Measurements from ENCODE around the gene PPFIA4.

Gene PPFIA4

GRCh38 chr1:203069030-203069747 lies 42.9 kb downstream of the PPFIA4 start:
- Histone ChIP-seq H3K27ac (no peak overlapping the region), H3K36me3 (peaks cover 86% of the 10 kb centered on the region), H3K27me3 (ENCODE audit: insufficient read depth, low read depth, severe bottlenecking) (no peaks in the 10 kb centered on the region), H3K4me3 (ENCODE audit: low read depth, low read length) (no peak overlapping the region), H3K9me3 (ENCODE audit: severe bottlenecking) (no peaks in the 10 kb centered on the region)
- no peak for TF ChIP-seq CTCF (IDR thresholded peaks at IDR 0.05; ENCODE audit: low read depth, low read length)
- no peak for DNase-seq

- no peak for TF ChIP-seq CTCF (IDR thresholded peaks at IDR 0.05; ENCODE audit: low read depth, low read length)
- no peak overlapping the region for H3K4me3 ChIP-seq (ENCODE audit: low read depth, low read length)
- H3K27ac ChIP-seq = no peak overlapping the region
- peaks cover 84% of the 10 kb centered on the region for H3K36me3 ChIP-seq
- H3K27me3 ChIP-seq (ENCODE audit: insufficient read depth, low read depth, severe bottlenecking) = no peaks in the 10 kb centered on the region
- no peaks in the 10 kb centered on the region for H3K9me3 ChIP-seq (ENCODE audit: severe bottlenecking)
- no peak for DNase-seq
Observed at GRCh38 chr1:203072002-203072602, 45.8 kb downstream of the PPFIA4 start.

- Histone ChIP-seq H3K36me3 (peaks cover 77% of the 10 kb centered on the region), H3K27me3 (ENCODE audit: insufficient read depth, low read depth, severe bottlenecking) (no peaks in the 10 kb centered on the region), H3K9me3 (ENCODE audit: severe bottlenecking) (no peaks in the 10 kb centered on the region), H3K27ac (no peak overlapping the region), H3K4me3 (ENCODE audit: low read depth, low read length) (no peak overlapping the region)
- no peak for TF ChIP-seq CTCF (IDR thresholded peaks at IDR 0.05; ENCODE audit: low read depth, low read length)
- no peak for DNase-seq
Observed at GRCh38 chr1:203072911-203073310, 46.6 kb downstream of the PPFIA4 start.

GRCh38 chr1:203073469-203073868 lies 47.2 kb downstream of the PPFIA4 start:
- Histone ChIP-seq H3K4me3 (ENCODE audit: low read depth, low read length) (no peak overlapping the region), H3K36me3 (peaks cover 72% of the 10 kb centered on the region), H3K27me3 (ENCODE audit: insufficient read depth, low read depth, severe bottlenecking) (no peaks in the 10 kb centered on the region), H3K9me3 (ENCODE audit: severe bottlenecking) (no peaks in the 10 kb centered on the region), H3K27ac (no peak overlapping the region)
- no peak for DNase-seq
- no peak for TF ChIP-seq CTCF (IDR thresholded peaks at IDR 0.05; ENCODE audit: low read depth, low read length)

GRCh38 chr1:203074610-203075009 lies 48.3 kb downstream of the PPFIA4 start:
- Histone ChIP-seq H3K9me3 (ENCODE audit: severe bottlenecking) (no peaks in the 10 kb centered on the region), H3K4me3 (ENCODE audit: low read depth, low read length) (no peak overlapping the region), H3K27me3 (ENCODE audit: insufficient read depth, low read depth, severe bottlenecking) (no peaks in the 10 kb centered on the region), H3K36me3 (peaks cover 62% of the 10 kb centered on the region), H3K27ac (no peak overlapping the region)
- TF ChIP-seq CTCF (IDR thresholded peaks at IDR 0.05; ENCODE audit: low read depth, low read length) = no peak
- DNase-seq = no peak
